ENCODE results near the gene EVL.

- TF ChIP-seq CTCF (IDR thresholded peaks at IDR 0.05; ENCODE audit: insufficient read depth, low read length) (no peak), GABPA (IDR thresholded peaks at IDR 0.05; ENCODE audit: low read depth) (no peak), POLR2AphosphoS5 (IDR thresholded peaks at IDR 0.05; ENCODE audit: low read depth) (no peak), SPI1 (IDR thresholded peaks at IDR 0.05; ENCODE audit: borderline replicate concordance, low read depth) (peak; percentile 8; the same call in 1 of the 2 replicates)
- TF ChIP-seq, protein P1, sequence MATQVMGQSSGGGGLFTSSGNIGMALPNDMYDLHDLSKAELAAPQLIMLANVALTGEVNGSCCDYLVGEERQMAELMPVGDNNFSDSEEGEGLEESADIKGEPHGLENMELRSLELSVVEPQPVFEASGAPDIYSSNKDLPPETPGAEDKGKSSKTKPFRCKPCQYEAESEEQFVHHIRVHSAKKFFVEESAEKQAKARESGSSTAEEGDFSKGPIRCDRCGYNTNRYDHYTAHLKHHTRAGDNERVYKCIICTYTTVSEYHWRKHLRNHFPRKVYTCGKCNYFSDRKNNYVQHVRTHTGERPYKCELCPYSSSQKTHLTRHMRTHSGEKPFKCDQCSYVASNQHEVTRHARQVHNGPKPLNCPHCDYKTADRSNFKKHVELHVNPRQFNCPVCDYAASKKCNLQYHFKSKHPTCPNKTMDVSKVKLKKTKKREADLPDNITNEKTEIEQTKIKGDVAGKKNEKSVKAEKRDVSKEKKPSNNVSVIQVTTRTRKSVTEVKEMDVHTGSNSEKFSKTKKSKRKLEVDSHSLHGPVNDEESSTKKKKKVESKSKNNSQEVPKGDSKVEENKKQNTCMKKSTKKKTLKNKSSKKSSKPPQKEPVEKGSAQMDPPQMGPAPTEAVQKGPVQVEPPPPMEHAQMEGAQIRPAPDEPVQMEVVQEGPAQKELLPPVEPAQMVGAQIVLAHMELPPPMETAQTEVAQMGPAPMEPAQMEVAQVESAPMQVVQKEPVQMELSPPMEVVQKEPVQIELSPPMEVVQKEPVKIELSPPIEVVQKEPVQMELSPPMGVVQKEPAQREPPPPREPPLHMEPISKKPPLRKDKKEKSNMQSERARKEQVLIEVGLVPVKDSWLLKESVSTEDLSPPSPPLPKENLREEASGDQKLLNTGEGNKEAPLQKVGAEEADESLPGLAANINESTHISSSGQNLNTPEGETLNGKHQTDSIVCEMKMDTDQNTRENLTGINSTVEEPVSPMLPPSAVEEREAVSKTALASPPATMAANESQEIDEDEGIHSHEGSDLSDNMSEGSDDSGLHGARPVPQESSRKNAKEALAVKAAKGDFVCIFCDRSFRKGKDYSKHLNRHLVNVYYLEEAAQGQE (IDR thresholded peaks at IDR 0.05; ENCODE audit: insufficient replicate concordance, low read depth): no peak
These were observed 52.6 kb downstream of the EVL start for GRCh38 chr14:100117633-100118395.

Measured in HL-60 (cell line).